Measurements from ENCODE around the gene EHBP1.
"Not testable (repeated sequence)": the region's sequence is repeated elsewhere in the genome, so short reads cannot be mapped to it uniquely, and the experiment has no call there.

The EHBP1 gene

DNA sequence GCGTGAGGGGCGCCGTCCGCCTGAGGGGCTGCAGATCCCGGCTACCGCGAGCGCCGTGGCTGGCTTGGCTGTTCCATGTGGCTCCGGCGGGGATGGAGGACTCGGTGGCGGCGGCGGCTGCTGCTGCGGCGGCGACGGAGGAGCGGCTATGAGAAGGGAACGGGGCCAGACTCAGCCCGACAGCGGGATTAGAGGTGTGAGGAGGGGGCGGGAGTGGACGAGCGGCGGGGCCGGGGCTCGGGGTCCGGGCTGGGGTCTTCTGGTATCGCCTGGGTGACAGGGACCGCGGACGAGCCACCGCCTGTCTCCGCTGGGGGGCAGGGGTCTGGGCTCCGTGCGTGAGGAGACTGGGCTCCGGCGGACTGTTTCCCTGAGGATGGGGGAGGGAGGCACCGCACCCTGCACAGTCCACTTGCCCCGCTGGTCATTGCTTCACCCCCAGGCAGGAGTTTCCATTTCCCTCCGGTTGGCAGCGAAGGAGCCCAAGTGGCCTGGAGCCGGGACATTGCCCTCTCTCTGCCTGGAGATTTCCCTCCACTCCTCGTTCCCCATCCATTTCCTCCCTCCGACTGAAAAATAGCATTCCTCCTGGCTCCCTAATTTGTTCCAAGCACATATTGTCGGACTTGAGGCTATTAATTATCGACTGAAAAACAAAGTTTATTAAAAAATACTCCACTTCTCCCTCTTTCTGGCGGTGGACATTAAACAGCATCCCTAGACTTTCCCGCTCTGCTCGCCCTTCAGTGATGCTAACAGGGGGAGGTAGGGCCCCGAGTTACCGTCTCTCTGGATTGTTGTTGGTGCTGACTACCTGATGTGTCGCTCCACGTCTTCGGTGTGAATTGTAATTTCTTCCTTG lies 577 bp downstream of the EHBP1 start:
- DNase-seq, result peak; percentile 22

DNA sequence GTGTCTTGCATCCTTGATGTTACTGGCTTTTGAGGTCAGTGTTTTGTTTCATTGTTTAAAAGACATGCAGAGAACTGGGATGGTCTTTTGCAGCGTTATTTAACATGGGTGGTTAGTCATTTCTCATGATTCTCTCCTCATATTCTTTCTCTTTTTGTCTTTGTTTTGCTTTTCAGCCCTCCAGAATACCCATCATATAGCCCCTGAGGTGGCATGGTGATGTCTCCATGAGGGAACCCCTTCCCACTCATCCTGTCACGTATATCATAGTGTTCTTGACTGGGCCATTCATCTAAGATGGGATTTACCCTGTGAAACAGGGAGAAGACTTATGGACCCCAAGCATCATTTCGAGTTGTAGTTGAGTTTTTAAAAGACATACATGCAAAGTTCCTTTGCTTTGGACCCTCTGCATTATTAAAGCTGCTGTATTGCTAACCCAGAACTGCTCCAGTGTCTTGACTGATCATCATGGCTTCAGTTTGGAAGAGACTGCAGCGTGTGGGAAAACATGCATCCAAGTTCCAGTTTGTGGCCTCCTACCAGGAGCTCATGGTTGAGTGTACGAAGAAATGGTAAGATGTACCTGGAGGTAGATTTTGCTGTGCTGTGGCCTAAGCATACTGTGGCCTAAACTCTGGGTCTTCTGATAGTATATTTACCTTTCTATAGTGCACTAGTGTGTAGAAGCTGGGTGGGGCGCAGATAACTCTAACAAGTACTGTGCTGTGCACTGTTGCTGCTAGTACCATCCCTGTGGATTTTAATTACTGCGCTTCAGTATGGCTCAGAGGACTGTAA lies 1.4 kb downstream of the EHBP1 start:
- no peak for DNase-seq

DNA sequence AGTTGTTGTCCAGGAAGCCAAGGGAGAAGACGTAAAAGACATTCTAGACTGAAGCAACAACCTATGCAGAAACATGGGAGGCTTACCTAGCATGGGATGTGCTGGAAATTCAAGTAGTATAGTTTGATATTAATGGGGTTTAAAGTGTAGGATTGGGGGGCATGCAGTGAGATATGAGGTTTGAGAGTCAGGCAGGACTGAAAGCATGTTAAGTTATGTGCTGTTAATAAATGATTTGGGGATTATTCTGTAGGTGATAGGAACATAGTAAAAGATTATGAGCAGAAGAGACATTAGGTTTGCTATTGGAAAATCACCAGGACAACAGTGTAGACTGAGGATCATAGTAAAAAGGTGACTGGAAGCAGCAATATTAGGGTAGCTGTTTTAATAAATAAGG lies 3.2 kb downstream of the EHBP1 start:
- no peak for DNase-seq

GRCh38 chr2:62711832-62712494 lies 6.5 kb downstream of the EHBP1 start:
- no peak for DNase-seq

DNA sequence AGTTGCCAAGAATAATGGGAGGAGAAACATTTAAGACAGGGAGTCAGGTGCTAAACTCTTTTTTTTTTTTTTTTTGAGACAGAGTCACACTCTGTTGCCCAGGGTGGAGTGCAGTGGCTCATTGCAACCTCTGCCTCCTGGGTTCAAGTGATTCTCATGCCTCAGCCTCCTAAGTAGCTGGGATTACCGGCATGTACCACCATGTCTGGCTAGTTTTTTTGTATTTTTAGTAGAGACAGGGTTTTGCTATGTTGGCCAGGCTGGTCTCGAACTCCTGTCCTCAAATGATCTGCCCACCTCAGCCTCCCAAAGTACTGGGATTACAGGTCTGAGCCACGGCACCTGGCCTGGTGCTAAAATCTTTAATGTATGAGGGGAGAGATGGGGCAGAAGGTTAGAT lies 7.7 kb downstream of the EHBP1 start:
- DNase-seq, result not testable (repeated sequence)

- no peak for DNase-seq
Measured at GRCh38 chr2:62713837-62714236, 8.3 kb downstream of the EHBP1 start.

DNA sequence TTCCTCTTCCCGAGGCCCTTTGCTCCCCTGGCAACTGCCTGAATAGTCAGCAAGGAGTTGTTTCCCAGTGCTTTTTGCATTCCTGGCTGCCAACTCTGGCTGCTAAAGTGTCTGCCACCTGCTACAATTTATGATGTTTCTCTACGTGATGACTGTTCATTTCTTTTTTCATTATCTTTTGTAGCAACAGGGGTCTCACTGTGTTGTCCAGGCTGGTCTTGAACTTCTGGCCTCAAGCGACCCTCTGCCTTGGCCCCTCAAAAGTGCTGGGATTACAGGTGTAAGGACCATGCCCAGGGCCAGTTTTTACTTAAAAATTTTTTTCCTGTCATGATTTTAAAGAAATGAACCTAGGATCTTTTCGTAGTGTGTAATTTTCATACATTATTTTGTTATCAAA lies 11.3 kb downstream of the EHBP1 start:
- DNase-seq, result no peak

- DNase-seq, result no peak
Measured at GRCh38 chr2:62717503-62718081, 12.1 kb downstream of the EHBP1 start.

DNA sequence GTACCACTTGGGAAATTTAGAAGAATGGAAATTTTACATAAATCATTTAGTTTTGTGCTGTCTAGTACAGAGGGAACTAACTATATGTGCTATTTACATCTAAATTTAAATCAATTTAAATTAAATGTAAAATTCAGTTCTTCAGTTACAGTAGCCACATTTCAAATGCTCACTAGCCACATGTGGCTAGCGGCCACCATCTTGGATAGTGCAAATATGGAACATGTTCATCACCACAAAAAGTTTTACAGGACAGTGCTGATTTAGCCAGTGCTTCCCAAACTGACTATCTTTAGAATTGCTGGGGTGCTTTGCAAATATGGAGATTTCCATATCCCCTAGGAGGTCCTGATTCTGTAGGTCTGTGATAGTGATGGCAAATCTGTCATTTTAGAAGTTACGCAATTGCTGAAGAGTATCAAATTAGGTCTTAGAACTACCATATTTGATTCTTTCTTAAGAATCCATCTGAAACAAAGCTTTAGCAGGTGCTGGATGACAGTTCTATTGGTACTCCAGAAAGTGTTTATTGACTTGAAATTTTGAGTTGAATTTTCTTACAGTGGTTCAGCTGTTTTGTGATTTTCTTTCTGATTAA lies 12.8 kb downstream of the EHBP1 start:
- DNase-seq, result no peak

GRCh38 chr2:62719757-62720156 lies 14.2 kb downstream of the EHBP1 start:
- no peak for DNase-seq

DNA sequence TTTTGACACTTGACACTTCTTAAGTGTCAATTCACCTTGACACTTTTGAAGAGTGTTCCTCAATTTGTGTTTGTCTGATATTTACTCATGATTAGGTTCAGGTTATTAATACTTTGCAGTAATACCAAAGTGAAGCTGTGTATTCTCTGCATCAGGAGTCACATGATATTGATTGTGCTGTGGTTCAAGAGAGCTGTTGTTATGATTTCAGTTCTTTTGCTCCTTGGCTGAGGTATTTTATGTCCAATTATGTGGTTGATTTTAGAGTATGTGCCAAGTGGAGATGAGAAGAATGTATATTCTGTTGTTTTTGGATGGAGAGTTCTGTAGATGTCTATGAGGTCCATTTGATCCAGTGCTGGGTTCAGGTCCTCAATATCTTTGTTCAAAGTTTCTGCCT lies 17.2 kb downstream of the EHBP1 start:
- DNase-seq, result no peak

- DNase-seq, result no peak
Measured at GRCh38 chr2:62723253-62723652, 17.7 kb downstream of the EHBP1 start.

- no peak for DNase-seq
Measured at GRCh38 chr2:62724106-62724505, 18.6 kb downstream of the EHBP1 start.

DNA sequence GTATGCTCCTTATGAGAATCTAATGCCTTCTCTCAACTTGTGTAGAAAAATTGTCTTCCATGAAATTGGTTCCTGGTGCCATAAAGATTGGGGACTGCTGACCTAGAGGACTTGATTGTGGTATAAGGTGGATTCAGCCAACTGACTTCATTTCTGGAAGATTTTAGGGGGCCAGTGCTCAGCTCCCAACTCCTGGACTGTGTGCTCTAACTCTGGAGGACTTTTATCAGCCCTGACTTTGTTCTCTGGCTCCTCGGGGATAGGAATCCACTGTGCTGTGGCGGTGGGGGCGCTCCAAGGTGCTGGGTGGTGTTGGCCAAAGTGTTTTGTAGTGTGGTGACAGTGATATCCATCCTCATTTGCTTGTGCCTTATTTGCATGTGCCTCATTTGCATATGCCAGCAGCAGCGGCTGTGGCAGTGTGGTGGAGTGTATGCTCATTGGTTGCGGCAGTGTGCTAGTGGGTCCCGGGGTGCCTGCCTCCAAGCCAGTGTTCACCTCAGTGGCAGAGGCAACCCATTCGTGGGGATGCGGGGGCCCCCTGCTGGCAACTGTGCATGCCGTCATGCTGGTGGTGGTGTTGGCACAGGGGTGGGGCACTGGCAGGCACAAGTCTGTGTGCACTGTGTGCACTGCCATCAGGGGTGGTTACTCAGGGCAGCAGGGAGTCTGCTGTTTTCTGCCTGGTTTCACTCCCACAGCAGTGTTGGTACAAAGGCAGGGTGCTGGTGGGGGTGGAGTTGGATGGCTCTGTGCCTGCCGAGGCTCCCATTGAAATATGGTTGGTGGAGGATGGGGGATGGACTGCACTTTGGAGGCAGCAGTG lies 19.6 kb downstream of the EHBP1 start:
- no peak for DNase-seq

DNA sequence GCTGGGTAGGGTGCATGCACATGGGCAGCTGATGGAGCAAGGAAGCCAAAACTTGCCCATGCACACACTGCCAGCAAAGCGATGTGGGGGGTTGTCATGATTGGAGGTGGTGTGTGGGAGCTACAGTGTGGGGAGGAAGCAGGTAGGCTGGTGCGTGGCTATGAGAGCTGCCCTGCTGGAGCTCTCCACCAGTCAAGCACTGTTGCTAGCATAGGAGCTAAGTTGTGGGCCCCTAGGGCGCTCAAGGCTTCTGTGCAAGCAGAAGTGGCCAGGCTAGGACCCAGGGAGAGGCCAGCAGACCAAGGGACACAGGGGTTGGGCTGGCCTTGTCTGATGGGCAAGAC lies 20.2 kb downstream of the EHBP1 start:
- DNase-seq, result no peak

DNA sequence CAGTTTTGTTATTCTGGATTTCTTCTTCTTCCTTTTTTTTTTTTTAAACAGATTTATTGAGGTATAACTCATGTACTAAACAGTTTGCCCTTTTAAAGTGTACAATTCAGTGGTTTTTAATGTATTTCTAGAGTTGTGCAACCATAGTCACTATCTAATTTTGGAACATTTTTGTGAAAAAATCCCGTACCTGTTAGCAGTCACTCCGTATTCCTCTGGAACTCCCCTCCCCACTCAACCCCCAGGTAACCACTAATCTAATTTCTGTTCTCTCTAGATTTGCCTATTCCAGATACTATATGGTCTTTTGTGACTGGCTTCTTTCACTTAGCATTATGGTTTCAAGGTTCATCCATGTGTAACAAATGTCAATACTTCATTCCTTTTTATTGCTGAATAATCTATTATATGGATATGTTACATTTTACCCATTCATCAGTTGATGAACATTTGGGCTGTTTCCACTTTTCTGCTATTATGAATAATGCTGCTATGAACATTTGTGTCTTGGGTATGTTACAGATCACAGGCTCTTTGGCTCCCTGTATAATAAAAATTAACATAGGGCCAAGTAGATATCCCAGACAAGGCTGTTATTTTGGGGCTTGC lies 21.9 kb downstream of the EHBP1 start:
- no peak for DNase-seq

- DNase-seq, result no peak
Measured at GRCh38 chr2:62727876-62728566, 22.5 kb downstream of the EHBP1 start.

- DNase-seq, result no peak
Measured at GRCh38 chr2:62731275-62731674, 25.8 kb downstream of the EHBP1 start.

- no peak for DNase-seq
Measured at GRCh38 chr2:62732262-62732777, 26.8 kb downstream of the EHBP1 start.

DNA sequence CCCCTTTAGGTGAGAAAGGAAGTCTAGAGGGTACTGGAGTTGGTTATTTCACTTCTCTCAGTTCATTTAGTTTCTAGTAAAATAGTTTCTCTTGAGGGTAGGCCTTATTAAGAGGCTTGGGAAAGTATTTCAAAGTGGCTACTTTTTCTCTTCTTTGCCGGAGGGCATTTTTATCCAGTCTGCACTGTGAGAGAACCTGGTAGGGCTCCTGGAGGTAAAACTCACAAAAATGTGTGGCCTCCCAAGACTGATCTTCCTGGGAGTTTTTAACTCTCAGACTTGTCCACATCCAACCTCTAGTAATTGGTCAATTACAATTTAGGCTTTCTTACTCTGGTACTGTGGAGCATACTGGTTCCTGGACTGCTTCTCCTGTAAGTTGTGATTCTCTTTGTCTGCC lies 28.0 kb downstream of the EHBP1 start:
- no peak for DNase-seq
